HG02852 (cell line): Measurements from ENCODE around the gene FAM234A.

Experiments used
- ATAC-seq: cut with Tn5 transposase; IDR thresholded peaks from one replicate; pipeline ENCODE4 v1.9.1; 2021; ENCODE audit warnings: mild to moderate bottlenecking, moderate library complexity; ENCODE audit not compliant: unreplicated experiment

The FAM234A gene

GRCh38 chr16:293043-293775, 58.6 kb downstream of the FAM234A start:
- ATAC-seq, result no peak

GRCh38 chr16:296276-296675, 61.7 kb downstream of the FAM234A start:
- ATAC-seq, result no peak

- no peak for ATAC-seq
These were observed 62.3 kb downstream of the FAM234A start for GRCh38 chr16:296806-297510.

- no peak for ATAC-seq
These were observed 63.2 kb downstream of the FAM234A start for GRCh38 chr16:297832-298231.

GRCh38 chr16:301235-301634, 66.6 kb downstream of the FAM234A start:
- no peak for ATAC-seq

GRCh38 chr16:301950-302349, 67.3 kb downstream of the FAM234A start:
- ATAC-seq, result no peak

- no peak for ATAC-seq
These were observed 69.3 kb downstream of the FAM234A start for GRCh38 chr16:303760-304505.

- no peak for ATAC-seq
These were observed 71.5 kb downstream of the FAM234A start for GRCh38 chr16:305916-306626.

GRCh38 chr16:306911-307370, 72.3 kb downstream of the FAM234A start:
- ATAC-seq, result no peak

- ATAC-seq, result no peak
These were observed 73.2 kb downstream of the FAM234A start for GRCh38 chr16:307691-308312.

GRCh38 chr16:309476-309875, 74.9 kb downstream of the FAM234A start:
- no peak for ATAC-seq

GRCh38 chr16:311725-312124, 77.1 kb downstream of the FAM234A start:
- no peak for ATAC-seq

GRCh38 chr16:314351-314750, 79.7 kb downstream of the FAM234A start:
- no peak for ATAC-seq

- ATAC-seq, result no peak
These were observed 80.2 kb downstream of the FAM234A start for GRCh38 chr16:314795-315299.
